ENCODE measurements around the gene COL4A2.

DNA sequence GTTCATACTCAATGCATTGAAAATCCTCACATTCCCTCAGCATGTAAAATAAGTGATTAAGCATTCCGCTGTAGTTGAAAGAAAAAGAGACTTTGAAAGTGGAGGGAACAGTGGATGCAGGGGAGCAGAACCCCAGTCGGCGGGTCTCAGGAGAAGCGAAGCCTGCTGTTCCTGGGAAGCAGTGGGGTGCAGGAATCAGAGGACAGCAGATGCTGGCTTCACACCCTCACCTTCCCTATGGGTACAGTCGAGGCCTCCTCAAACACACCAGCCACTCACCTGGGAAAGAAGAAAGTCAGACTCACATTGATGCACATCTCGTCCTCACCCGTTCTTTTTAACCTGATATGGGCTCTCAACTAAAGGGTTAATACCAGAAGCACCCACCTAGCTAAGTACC is 38.2 kb downstream of the COL4A2 start:
- no peak for TF ChIP-seq EZH2phosphoT487 (IDR thresholded peaks at IDR 0.05; ENCODE audit: borderline replicate concordance)
- TF ChIP-seq, protein P1, sequence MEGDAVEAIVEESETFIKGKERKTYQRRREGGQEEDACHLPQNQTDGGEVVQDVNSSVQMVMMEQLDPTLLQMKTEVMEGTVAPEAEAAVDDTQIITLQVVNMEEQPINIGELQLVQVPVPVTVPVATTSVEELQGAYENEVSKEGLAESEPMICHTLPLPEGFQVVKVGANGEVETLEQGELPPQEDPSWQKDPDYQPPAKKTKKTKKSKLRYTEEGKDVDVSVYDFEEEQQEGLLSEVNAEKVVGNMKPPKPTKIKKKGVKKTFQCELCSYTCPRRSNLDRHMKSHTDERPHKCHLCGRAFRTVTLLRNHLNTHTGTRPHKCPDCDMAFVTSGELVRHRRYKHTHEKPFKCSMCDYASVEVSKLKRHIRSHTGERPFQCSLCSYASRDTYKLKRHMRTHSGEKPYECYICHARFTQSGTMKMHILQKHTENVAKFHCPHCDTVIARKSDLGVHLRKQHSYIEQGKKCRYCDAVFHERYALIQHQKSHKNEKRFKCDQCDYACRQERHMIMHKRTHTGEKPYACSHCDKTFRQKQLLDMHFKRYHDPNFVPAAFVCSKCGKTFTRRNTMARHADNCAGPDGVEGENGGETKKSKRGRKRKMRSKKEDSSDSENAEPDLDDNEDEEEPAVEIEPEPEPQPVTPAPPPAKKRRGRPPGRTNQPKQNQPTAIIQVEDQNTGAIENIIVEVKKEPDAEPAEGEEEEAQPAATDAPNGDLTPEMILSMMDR (conservative IDR thresholded peaks at IDR 0.05; ENCODE audit: low read length): no peak
